DOHH2 (cell line): ENCODE measurements around the gene TBXA2R.

Source experiments
- H3F3A ChIP-seq: fragments of 200-600 bp; sonication (generic), shearing (Covaris generic); 2 replicates; pipeline ENCODE4 v1.6.0; 2016; ENCODE audit warnings: antibody characterized with exemption, mild to moderate bottlenecking; ENCODE audit not compliant: control insufficient read depth, insufficient read depth
- H3K27ac ChIP-seq: fragments of 200-600 bp; sonication (generic); 2 replicates; pipeline ENCODE4 v1.5.1; 2014; ENCODE audit warnings: low read depth, mild to moderate bottlenecking, low read length, moderate library complexity
- H3K27me3 ChIP-seq: fragments of 200-600 bp; sonication (generic); 2 replicates; pipeline ENCODE4 v1.6.1; 2014; ENCODE audit warnings: mild to moderate bottlenecking, low read length, mixed read lengths; ENCODE audit not compliant: control insufficient read depth
- H3K36me3 ChIP-seq: fragments of 200-600 bp; sonication (generic); 2 replicates; pipeline ENCODE4 v1.6.1; 2014; ENCODE audit warnings: mild to moderate bottlenecking, low read length, moderate library complexity, mixed read lengths; ENCODE audit not compliant: control insufficient read depth
- H3K4me1 ChIP-seq: fragments of 200-600 bp; sonication (generic); 2 replicates; pipeline ENCODE4 v1.6.1; 2014; ENCODE audit warnings: mild to moderate bottlenecking, low read length, mixed read lengths; ENCODE audit not compliant: control insufficient read depth
- H3K4me2 ChIP-seq: fragments of 200-600 bp; sonication (generic); 2 replicates; pipeline ENCODE4 v1.6.0; 2014; ENCODE audit warnings: mild to moderate bottlenecking, low read length, moderate library complexity
- H3K4me3 ChIP-seq: fragments of 200-600 bp; sonication (generic); 2 replicates; pipeline ENCODE4 v1.5.1; 2014; ENCODE audit warnings: mild to moderate bottlenecking, low read length, mixed read lengths
- H3K79me2 ChIP-seq: fragments of 200-600 bp; sonication (generic); 2 replicates; pipeline ENCODE4 v1.6.1; 2014; ENCODE audit warnings: mild to moderate bottlenecking, low read length, mixed read lengths; ENCODE audit not compliant: control insufficient read depth
- H3K9me2 ChIP-seq: fragments of 200-600 bp; sonication (generic); replicated peaks from 2 replicates; pipeline ENCODE4 v1.6.1; 2014; ENCODE audit warnings: mild to moderate bottlenecking, low read length, mixed read lengths; ENCODE audit not compliant: control insufficient read depth
- H3K9me3 ChIP-seq: fragments of 200-600 bp; sonication (generic); 2 replicates; pipeline ENCODE4 v1.6.1; 2014; ENCODE audit warnings: antibody characterized with exemption, low read length, mixed read lengths; ENCODE audit not compliant: control insufficient read depth, insufficient read depth
- H4K20me1 ChIP-seq: fragments of 200-600 bp; sonication (generic); 2 replicates; pipeline ENCODE4 v1.6.0; 2014; ENCODE audit warnings: low read depth, mild to moderate bottlenecking, antibody characterized with exemption, low read length, moderate library complexity; ENCODE audit not compliant: control insufficient read depth, insufficient read depth
- CTCF ChIP-seq: fragments of 200-600 bp; sonication (generic); IDR thresholded peaks from one replicate; pipeline ENCODE4 v1.5.1; 2014; ENCODE audit warnings: antibody characterized with exemption, mild to moderate bottlenecking, low read depth, low read length; ENCODE audit not compliant: poor library complexity, severe bottlenecking
- EZH2phosphoT487 ChIP-seq: fragments of 200-600 bp; sonication (generic); IDR thresholded peaks from 2 replicates; pipeline ENCODE4 v1.6.1; 2017; ENCODE audit warnings: borderline replicate concordance, mild to moderate bottlenecking, antibody characterized with exemption, low read length, moderate library complexity, mixed read lengths

The TBXA2R gene

GRCh38 chr19:3620817-3621547, 14.3 kb upstream of the TBXA2R start:
- no peaks in the 10 kb centered on the region for H3F3A ChIP-seq
- no peaks in the 10 kb centered on the region for H3K9me2 ChIP-seq
- TF ChIP-seq CTCF (no peak), EZH2phosphoT487 (no peak)
- peaks cover 20% of the 10 kb centered on the region for H3K36me3 ChIP-seq
- peaks cover 30% of the 10 kb centered on the region for H3K4me1 ChIP-seq
- peaks cover 5% of the 10 kb centered on the region; the same call in 1 of the 2 replicates for H4K20me1 ChIP-seq
- no peak overlapping the region for H3K4me3 ChIP-seq
- no peak overlapping the region for H3K4me2 ChIP-seq
- H3K79me2 ChIP-seq = peaks cover 21% of the 10 kb centered on the region
- no peaks in the 10 kb centered on the region for H3K27me3 ChIP-seq
- H3K9me3 ChIP-seq = no peaks in the 10 kb centered on the region
- no peak overlapping the region for H3K27ac ChIP-seq

- no peaks in the 10 kb centered on the region for H4K20me1 ChIP-seq
- H3K4me1 ChIP-seq = peaks cover 23% of the 10 kb centered on the region
- no peaks in the 10 kb centered on the region for H3K27me3 ChIP-seq
- no peak overlapping the region for H3K4me2 ChIP-seq
- H3K36me3 ChIP-seq = peaks cover 20% of the 10 kb centered on the region
- no peak overlapping the region for H3K4me3 ChIP-seq
- no peak overlapping the region for H3K27ac ChIP-seq
- peaks cover 14% of the 10 kb centered on the region for H3K79me2 ChIP-seq
- no peaks in the 10 kb centered on the region for H3F3A ChIP-seq
- TF ChIP-seq CTCF (no peak), EZH2phosphoT487 (no peak)
- no peaks in the 10 kb centered on the region for H3K9me2 ChIP-seq
- no peaks in the 10 kb centered on the region for H3K9me3 ChIP-seq
These were observed 13.6 kb upstream of the TBXA2R start for GRCh38 chr19:3620145-3620816.

GRCh38 chr19:3619631-3620012, 12.9 kb upstream of the TBXA2R start:
- no peaks in the 10 kb centered on the region for H4K20me1 ChIP-seq
- H3K36me3 ChIP-seq = peaks cover 20% of the 10 kb centered on the region
- no peaks in the 10 kb centered on the region for H3K9me3 ChIP-seq
- H3K9me2 ChIP-seq = no peaks in the 10 kb centered on the region
- no peak overlapping the region for H3K4me3 ChIP-seq
- no peak overlapping the region for H3K27ac ChIP-seq
- peaks cover 7% of the 10 kb centered on the region for H3K79me2 ChIP-seq
- TF ChIP-seq CTCF (no peak), EZH2phosphoT487 (no peak)
- H3K4me1 ChIP-seq = peaks cover 16% of the 10 kb centered on the region
- no peak overlapping the region for H3K4me2 ChIP-seq
- H3F3A ChIP-seq = no peaks in the 10 kb centered on the region
- no peaks in the 10 kb centered on the region for H3K27me3 ChIP-seq
